ENCODE data around the gene ABCF2.

Gene ABCF2

GRCh38 chr7:151215396-151215795 is 11.6 kb downstream of the ABCF2 start:
- no peak for DNase-seq

- DNase-seq, result no peak
Measured at GRCh38 chr7:151213826-151214225, 13.2 kb downstream of the ABCF2 start.

GRCh38 chr7:151212626-151213025 is 14.4 kb downstream of the ABCF2 start:
- no peak for DNase-seq

- no peak for DNase-seq
Measured at GRCh38 chr7:151211155-151211772, 15.7 kb downstream of the ABCF2 start.

- no peak for DNase-seq
Measured at GRCh38 chr7:151210087-151210854, 16.7 kb downstream of the ABCF2 start, which contains the start of gene H2BK1. Gene H2BK1, minus strand, starts transcription at chr7:151210488. Its CDS starts 170 bp downstream, at chr7:151210318.

GRCh38 chr7:151209588-151209987 is 17.4 kb downstream of the ABCF2 start:
- DNase-seq, result no peak

- no peak for DNase-seq
Measured at GRCh38 chr7:151208253-151208862, 18.6 kb downstream of the ABCF2 start.

- DNase-seq, result no peak
Measured at GRCh38 chr7:151207804-151208203, 19.2 kb downstream of the ABCF2 start.

GRCh38 chr7:151207315-151207714 is 19.7 kb downstream of the ABCF2 start:
- DNase-seq, result no peak

GRCh38 chr7:151206914-151207313 is 20.1 kb downstream of the ABCF2 start:
- DNase-seq, result no peak

GRCh38 chr7:151205730-151206129 is 21.3 kb downstream of the ABCF2 start:
- DNase-seq, result no peak

- no peak for DNase-seq
Measured at GRCh38 chr7:151204383-151205032, 22.5 kb downstream of the ABCF2 start.

- DNase-seq, result no peak
Measured at GRCh38 chr7:151202836-151203235, 24.2 kb downstream of the ABCF2 start.

GRCh38 chr7:151201751-151202150 is 25.3 kb downstream of the ABCF2 start:
- DNase-seq, result no peak

GRCh38 chr7:151201344-151201743 is 25.7 kb downstream of the ABCF2 start:
- DNase-seq, result no peak

GRCh38 chr7:151198945-151199848 is 27.8 kb downstream of the ABCF2 start:
- no peak for DNase-seq

GRCh38 chr7:151197932-151198331 is 29.1 kb downstream of the ABCF2 start:
- DNase-seq, result no peak

- DNase-seq, result no peak
Measured at GRCh38 chr7:151195616-151196450, 31.2 kb downstream of the ABCF2 start.

- no peak for DNase-seq
Measured at GRCh38 chr7:151194188-151194587, 32.8 kb downstream of the ABCF2 start.

GRCh38 chr7:151193203-151193978 is 33.6 kb downstream of the ABCF2 start:
- DNase-seq, result no peak
